GM13977 (cell line): ENCODE measurements around the gene LMOD2.

Source experiments
- DNase-seq: peaks from one replicate; pipeline ENCODE4 v3.0.0; 2012; ENCODE audit warnings: low spot score
- CTCF ChIP-seq: IDR thresholded peaks from 2 replicates; pipeline ENCODE4 v1.5.1; 2012; ENCODE audit warnings: mild to moderate bottlenecking, control low read depth; ENCODE audit not compliant: insufficient read depth; ENCODE audit errors: extremely low read depth, missing control alignments
- in situ Hi-C: fragments of 300-500 bp; cut with MboI; formaldehyde crosslinking; loops from one replicate; pipeline ENCODE4 v1.12.0; 2022; ENCODE audit warnings: low sequenced_read_pairs, low pct_unique_long_range_greater_than_20kb, mixed read lengths, inconsistent platforms; ENCODE audit not compliant: unreplicated experiment

The LMOD2 gene

GRCh38 chr7:123673752-123674398, 18.2 kb downstream of the LMOD2 start:
- in situ Hi-C loops: no loop called here
- TF ChIP-seq CTCF: no peak
- DNase-seq: no peak

- TF ChIP-seq CTCF: no peak
- in situ Hi-C loops: no loop called here
- DNase-seq: no peak
Measured at GRCh38 chr7:123674399-123675180, 18.9 kb downstream of the LMOD2 start.

- no peak for DNase-seq
- TF ChIP-seq CTCF: no peak
- in situ Hi-C loops: no loop called here
Measured at GRCh38 chr7:123675181-123675473, 19.5 kb downstream of the LMOD2 start.

- in situ Hi-C loops: no loop called here
- no peak for TF ChIP-seq CTCF
- no peak for DNase-seq
Measured at GRCh38 chr7:123677061-123677715, 21.5 kb downstream of the LMOD2 start.

GRCh38 chr7:123679614-123680013, 23.9 kb downstream of the LMOD2 start:
- no peak for TF ChIP-seq CTCF
- DNase-seq: no peak
- in situ Hi-C loops: loop anchor here (10.0 kb wide), 1 partner anchor 185 kb away; no protein-coding TSS in a partner anchor

GRCh38 chr7:123680580-123680979, 24.9 kb downstream of the LMOD2 start:
- DNase-seq: no peak
- in situ Hi-C loops: loop anchor here (10.0 kb wide), 1 partner anchor 184 kb away; no protein-coding TSS in a partner anchor
- TF ChIP-seq CTCF: no peak
